ENCODE data around the gene NODAL. TPM values are rescaled to one million over a fixed set of nuclear protein-coding genes. Genes with fewer than 3 reads are reported as not detected.

The NODAL gene
- polyA plus RNA-seq, 2 of the 4 experiments (the other 2 are of a cell fraction): not detected

DNA sequence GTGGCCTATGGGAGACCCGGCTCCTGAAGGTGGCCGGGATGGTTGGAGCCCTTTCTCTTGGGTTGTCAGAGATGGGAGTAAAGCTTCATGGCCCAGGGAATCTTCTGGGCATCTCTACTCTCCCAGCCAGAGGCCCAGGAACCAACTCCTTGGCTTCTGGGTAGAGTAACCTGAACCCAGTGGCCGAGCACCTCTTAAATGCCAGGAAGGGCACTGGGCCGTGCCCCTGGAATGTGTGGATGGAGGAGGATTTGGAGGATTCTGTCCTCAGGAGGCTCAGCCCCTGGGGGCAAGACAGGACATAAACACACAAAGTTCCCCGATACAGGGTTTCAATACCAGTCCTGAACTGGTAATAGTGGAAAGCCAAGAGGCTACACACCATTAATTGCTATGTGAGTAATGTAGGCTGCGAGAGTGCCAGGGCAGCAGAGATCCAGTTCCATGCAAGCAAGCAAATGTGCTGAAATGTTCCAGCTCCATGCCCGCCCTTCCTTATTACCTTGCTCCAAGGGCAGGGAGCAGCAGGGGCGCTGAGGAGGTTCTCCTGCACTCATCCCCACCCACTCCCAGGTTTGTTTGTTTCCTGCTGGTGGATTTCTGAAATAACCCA is 38.3 kb upstream of the NODAL start:
- DNase-seq (ENCODE audit: low read depth in 1 of 2, low spot score in 1 of 2) (no peak), ATAC-seq (no peak; a peak in 1 of 6 replicates), FAIRE-seq (no peak)
- ChIA-PET CTCF (interaction anchor here (1.0 to 1.6 kb wide), 2 partner anchors 9 to 58 kb away, joined by 4 read pairs; no protein-coding TSS in a partner anchor), POLR2A (no interaction called here)
- Histone ChIP-seq H3K4me2 (peak overlapping the region; percentile 96), H3K9me3 (no peaks in the 10 kb centered on the region), H3K4me3 (no peak overlapping the region; the same call in 2 of the 3 replicates), H3K27ac (peak overlapping the region in 1 of 2 experiments; percentile 95; a peak in 3 of 6 replicates), H3K4me1 (peaks cover 31% of the 10 kb centered on the region; the same call in 2 of the 3 replicates)
- 81% methylated on average over 7 of the region's 8 CpGs for WGBS (ENCODE audit: missing lambda C conversion rate)
- TF ChIP-seq, protein P1, sequence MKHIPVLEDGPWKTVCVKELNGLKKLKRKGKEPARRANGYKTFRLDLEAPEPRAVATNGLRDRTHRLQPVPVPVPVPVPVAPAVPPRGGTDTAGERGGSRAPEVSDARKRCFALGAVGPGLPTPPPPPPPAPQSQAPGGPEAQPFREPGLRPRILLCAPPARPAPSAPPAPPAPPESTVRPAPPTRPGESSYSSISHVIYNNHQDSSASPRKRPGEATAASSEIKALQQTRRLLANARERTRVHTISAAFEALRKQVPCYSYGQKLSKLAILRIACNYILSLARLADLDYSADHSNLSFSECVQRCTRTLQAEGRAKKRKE (CRISPR knock-in tag; IDR thresholded peaks at IDR 0.05; ENCODE audit: low read depth): no peak
- TF ChIP-seq CHD2 (IDR thresholded peaks at IDR 0.05; ENCODE audit: low read length, partially characterized antibody) (no peak), SMC3 (IDR thresholded peaks at IDR 0.05) (no peak), MAZ (IDR thresholded peaks at IDR 0.05; ENCODE audit: borderline replicate concordance, low read depth, low read length) (no peak)
- TF ChIP-seq, protein P2, sequence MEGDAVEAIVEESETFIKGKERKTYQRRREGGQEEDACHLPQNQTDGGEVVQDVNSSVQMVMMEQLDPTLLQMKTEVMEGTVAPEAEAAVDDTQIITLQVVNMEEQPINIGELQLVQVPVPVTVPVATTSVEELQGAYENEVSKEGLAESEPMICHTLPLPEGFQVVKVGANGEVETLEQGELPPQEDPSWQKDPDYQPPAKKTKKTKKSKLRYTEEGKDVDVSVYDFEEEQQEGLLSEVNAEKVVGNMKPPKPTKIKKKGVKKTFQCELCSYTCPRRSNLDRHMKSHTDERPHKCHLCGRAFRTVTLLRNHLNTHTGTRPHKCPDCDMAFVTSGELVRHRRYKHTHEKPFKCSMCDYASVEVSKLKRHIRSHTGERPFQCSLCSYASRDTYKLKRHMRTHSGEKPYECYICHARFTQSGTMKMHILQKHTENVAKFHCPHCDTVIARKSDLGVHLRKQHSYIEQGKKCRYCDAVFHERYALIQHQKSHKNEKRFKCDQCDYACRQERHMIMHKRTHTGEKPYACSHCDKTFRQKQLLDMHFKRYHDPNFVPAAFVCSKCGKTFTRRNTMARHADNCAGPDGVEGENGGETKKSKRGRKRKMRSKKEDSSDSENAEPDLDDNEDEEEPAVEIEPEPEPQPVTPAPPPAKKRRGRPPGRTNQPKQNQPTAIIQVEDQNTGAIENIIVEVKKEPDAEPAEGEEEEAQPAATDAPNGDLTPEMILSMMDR (IDR thresholded peaks at IDR 0.05): no peak
- TF ChIP-seq, protein P3, sequence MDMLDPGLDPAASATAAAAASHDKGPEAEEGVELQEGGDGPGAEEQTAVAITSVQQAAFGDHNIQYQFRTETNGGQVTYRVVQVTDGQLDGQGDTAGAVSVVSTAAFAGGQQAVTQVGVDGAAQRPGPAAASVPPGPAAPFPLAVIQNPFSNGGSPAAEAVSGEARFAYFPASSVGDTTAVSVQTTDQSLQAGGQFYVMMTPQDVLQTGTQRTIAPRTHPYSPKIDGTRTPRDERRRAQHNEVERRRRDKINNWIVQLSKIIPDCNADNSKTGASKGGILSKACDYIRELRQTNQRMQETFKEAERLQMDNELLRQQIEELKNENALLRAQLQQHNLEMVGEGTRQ (IDR thresholded peaks at IDR 0.05): no peak

DNA sequence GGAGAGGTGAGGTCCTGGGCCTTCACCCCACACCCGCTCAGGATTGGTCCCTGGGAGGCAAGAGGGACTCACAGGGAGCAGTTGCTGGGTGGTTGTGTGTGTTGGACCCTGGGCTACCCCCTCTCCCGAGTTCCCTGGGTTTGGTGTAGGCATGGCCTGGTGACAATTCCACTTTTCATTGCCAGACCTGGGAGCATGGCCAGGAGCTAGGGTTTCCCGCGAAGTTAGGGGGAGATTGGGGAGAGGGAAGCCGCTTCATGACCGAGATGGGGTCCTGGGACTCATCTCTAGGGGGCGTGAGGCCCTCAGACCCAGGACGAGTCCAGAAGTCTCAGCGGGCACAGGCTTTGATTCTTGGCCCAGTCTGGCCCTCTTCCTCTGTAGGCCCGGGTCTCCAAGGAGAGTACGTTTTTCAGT is 37.7 kb upstream of the NODAL start:
- peak; percentile 14 to 28; a peak in 4 of 6 replicates for ATAC-seq
- Histone ChIP-seq H3K27ac (peak overlapping the region; percentile 75 to 95), H3K4me2 (peak overlapping the region; percentile 96), H3K9me3 (no peaks in the 10 kb centered on the region), H3K4me3 (peak overlapping the region; percentile 78), H3K4me1 (peaks cover 32% of the 10 kb centered on the region; the same call in 2 of the 3 replicates)
- FAIRE-seq: no peak
- DNase-seq (ENCODE audit: low read depth in 1 of 2, low spot score in 1 of 2): peak; percentile 20 to 48
- ChIA-PET POLR2A (no interaction called here), CTCF (interaction anchor here (0.6 to 1.6 kb wide), 3 partner anchors 10 to 59 kb away, joined by 3 to 4 read pairs (median 4); no protein-coding TSS in a partner anchor)
- 64% methylated on average over 10 of the region's 11 CpGs for WGBS (ENCODE audit: missing lambda C conversion rate)
- TF ChIP-seq RCOR1 (IDR thresholded peaks at IDR 0.05; ENCODE audit: low read depth, low read length): no peak
- no peak for TF ChIP-seq RFX5 (IDR thresholded peaks at IDR 0.05)
- TF ChIP-seq ZSCAN20 (CRISPR knock-in tag; IDR thresholded peaks at IDR 0.05): no peak

DNA sequence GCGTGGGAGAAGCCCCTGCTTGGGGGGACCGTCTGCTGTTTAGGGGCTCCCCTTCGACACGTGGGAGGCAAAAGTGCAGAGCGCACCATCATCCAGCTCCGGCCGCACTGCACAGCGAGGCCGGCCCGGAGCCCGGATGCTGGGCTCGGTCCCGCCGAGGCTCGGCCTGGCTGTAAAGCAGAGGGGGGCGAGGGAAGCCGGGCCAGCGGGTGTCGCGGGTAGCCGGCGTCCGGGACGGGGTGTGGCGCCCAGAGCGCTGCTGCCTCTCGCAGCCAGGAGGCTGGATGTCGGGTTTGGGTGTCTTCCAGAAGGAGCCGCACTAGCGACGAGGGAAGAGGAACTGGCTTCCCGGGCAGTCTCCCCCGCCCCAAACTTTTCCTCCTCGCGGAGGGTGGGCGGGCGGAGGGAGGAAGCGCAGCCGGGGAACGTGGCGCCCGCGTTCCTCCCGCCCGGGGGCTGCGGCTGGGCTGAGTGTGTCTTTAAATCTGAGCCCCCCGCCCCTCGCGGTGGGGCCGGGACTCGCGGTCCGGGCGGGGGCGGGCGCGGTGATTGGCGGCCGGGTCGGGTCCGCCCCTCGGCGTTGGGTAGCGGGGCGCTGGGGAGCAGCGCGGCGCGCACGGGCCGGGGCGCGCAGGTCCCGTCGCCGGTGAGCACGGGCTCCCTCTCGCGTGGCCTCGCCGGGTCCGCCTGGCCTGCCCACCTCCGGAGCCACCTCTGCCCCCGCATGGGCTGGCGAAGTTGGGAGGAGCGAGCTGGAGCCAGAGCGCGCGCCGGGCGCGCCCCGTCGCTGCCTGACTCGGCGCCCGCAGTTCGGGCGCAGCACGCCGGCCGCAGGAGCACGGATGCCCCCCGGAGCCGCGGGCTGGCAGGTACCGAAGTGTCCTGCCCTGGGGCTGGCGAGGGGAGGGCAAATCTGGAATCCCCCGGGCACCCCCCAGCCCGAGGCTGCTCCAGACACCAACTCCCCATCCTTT is 37.0 kb upstream of the NODAL start, which contains the start of gene PALD1:
Gene PALD1, plus strand, starts transcription at position 577 of the 974 bp plus-strand sequence. CDS start 47,185 bp downstream, outside the sequence.
- under 1% methylated on average over 28 of the region's 110 CpGs for WGBS (ENCODE audit: missing lambda C conversion rate)
- peak within 1 kb of the TSS; percentile 96 for H3K4me2 ChIP-seq
- ATAC-seq: peak; percentile 56 to 83
- ChIA-PET POLR2A (no interaction called here), CTCF (interaction anchor here (0.6 to 4.8 kb wide), 4 partner anchors 10 to 60 kb away, joined by 3 to 53 read pairs (median 4); no protein-coding TSS in a partner anchor)
- FAIRE-seq: no peak
- peaks cover 32% of the 10 kb centered on the region; the same call in 2 of the 3 replicates for H3K4me1 ChIP-seq
- H3K27ac ChIP-seq: peak within 1 kb of the TSS; percentile 75 to 95
- peak; percentile 61 to 71 for DNase-seq (ENCODE audit: low read depth in 1 of 2, low spot score in 1 of 2)
- H3K9me3 ChIP-seq: no peaks in the 10 kb centered on the region
- peak within 1 kb of the TSS; percentile 78 for H3K4me3 ChIP-seq
- no peak for TF ChIP-seq NPAS2 (CRISPR knock-in tag; IDR thresholded peaks at IDR 0.05; ENCODE audit: borderline replicate concordance)
- TF ChIP-seq HOXB13 (CRISPR knock-in tag; IDR thresholded peaks at IDR 0.05; ENCODE audit: low read depth): no peak
- no peak for TF ChIP-seq CHD2 (IDR thresholded peaks at IDR 0.05; ENCODE audit: low read length, partially characterized antibody)
- TF ChIP-seq RFX5 (IDR thresholded peaks at IDR 0.05): no peak
- TF ChIP-seq, protein P3 (IDR thresholded peaks at IDR 0.05): no peak
- no peak for TF ChIP-seq GATA3 (IDR thresholded peaks at IDR 0.05; ENCODE audit: borderline replicate concordance)
- TF ChIP-seq, protein P4, sequence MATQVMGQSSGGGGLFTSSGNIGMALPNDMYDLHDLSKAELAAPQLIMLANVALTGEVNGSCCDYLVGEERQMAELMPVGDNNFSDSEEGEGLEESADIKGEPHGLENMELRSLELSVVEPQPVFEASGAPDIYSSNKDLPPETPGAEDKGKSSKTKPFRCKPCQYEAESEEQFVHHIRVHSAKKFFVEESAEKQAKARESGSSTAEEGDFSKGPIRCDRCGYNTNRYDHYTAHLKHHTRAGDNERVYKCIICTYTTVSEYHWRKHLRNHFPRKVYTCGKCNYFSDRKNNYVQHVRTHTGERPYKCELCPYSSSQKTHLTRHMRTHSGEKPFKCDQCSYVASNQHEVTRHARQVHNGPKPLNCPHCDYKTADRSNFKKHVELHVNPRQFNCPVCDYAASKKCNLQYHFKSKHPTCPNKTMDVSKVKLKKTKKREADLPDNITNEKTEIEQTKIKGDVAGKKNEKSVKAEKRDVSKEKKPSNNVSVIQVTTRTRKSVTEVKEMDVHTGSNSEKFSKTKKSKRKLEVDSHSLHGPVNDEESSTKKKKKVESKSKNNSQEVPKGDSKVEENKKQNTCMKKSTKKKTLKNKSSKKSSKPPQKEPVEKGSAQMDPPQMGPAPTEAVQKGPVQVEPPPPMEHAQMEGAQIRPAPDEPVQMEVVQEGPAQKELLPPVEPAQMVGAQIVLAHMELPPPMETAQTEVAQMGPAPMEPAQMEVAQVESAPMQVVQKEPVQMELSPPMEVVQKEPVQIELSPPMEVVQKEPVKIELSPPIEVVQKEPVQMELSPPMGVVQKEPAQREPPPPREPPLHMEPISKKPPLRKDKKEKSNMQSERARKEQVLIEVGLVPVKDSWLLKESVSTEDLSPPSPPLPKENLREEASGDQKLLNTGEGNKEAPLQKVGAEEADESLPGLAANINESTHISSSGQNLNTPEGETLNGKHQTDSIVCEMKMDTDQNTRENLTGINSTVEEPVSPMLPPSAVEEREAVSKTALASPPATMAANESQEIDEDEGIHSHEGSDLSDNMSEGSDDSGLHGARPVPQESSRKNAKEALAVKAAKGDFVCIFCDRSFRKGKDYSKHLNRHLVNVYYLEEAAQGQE (IDR thresholded peaks at IDR 0.05): no peak
- TF ChIP-seq, protein P5, sequence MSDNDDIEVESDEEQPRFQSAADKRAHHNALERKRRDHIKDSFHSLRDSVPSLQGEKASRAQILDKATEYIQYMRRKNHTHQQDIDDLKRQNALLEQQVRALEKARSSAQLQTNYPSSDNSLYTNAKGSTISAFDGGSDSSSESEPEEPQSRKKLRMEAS (IDR thresholded peaks at IDR 0.05): peak; percentile 73
- peak; percentile 56; the same call in 1 of the 2 replicates for TF ChIP-seq TFCP2L1 (CRISPR knock-in tag; IDR thresholded peaks at IDR 0.05)
- TF ChIP-seq NFE2L2 (conservative IDR thresholded peaks at IDR 0.05; ENCODE audit: low read length): no peak
- TF ChIP-seq ZNF302 (CRISPR knock-in tag; IDR thresholded peaks at IDR 0.05): no peak
- TF ChIP-seq KDM1A (IDR thresholded peaks at IDR 0.05; ENCODE audit: low read depth): no peak
- TF ChIP-seq FOXS1 (CRISPR knock-in tag; IDR thresholded peaks at IDR 0.05): no peak
- no peak for TF ChIP-seq EP300 (IDR thresholded peaks at IDR 0.05)
- TF ChIP-seq CBX2 (IDR thresholded peaks at IDR 0.05; ENCODE audit: borderline replicate concordance, low read depth): no peak

Measured in A549 (cell line).